ENCODE results near the gene EMC10.

EMC10 gene

DNA sequence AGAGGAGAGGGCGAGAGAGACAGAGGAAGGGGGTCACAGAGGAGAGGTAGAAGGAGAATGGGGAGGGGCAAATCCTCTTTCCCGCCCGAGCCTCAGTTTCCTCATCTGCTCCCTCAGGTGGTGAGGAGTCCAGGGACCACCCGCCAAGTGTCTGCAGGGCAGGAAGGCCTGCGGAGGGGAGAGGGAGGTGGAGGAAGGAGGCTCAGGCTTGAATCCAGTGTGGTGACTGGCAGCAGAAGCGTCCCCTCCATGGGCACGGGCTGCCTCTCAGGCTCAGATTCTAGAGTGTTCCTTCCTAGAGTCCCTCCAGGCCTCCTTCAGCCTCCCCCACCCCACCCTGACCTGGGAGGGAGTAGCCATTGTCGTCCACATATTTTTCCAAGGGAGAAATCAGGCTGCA lies 16.9 kb downstream of the EMC10 start:
- Histone ChIP-seq H3K36me3 (no peaks in the 10 kb centered on the region), H3K4me3 (ENCODE audit: low read depth in 1 of 2, low read length in 1 of 2) (no peak overlapping the region), H3K4me1 (ENCODE audit: control insufficient read depth in 1 of 2, insufficient read depth in 1 of 2, low read depth in 1 of 2, low read length in 1 of 2) (peaks cover 3 to 10% of the 10 kb centered on the region in 2 experiments), H3K27ac (no peak overlapping the region), H3K27me3 (no peaks in the 10 kb centered on the region), H3K9me3 (no peaks in the 10 kb centered on the region)
- TF ChIP-seq, protein P1, sequence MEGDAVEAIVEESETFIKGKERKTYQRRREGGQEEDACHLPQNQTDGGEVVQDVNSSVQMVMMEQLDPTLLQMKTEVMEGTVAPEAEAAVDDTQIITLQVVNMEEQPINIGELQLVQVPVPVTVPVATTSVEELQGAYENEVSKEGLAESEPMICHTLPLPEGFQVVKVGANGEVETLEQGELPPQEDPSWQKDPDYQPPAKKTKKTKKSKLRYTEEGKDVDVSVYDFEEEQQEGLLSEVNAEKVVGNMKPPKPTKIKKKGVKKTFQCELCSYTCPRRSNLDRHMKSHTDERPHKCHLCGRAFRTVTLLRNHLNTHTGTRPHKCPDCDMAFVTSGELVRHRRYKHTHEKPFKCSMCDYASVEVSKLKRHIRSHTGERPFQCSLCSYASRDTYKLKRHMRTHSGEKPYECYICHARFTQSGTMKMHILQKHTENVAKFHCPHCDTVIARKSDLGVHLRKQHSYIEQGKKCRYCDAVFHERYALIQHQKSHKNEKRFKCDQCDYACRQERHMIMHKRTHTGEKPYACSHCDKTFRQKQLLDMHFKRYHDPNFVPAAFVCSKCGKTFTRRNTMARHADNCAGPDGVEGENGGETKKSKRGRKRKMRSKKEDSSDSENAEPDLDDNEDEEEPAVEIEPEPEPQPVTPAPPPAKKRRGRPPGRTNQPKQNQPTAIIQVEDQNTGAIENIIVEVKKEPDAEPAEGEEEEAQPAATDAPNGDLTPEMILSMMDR (IDR thresholded peaks at IDR 0.05) = no peak

GRCh38 chr19:50494186-50495019 lies 18.1 kb downstream of the EMC10 start:
- Histone ChIP-seq H3K9me3 (no peaks in the 10 kb centered on the region), H3K27ac (no peak overlapping the region), H3K4me1 (ENCODE audit: control insufficient read depth in 1 of 2, insufficient read depth in 1 of 2, low read depth in 1 of 2, low read length in 1 of 2) (peaks cover 3 to 5% of the 10 kb centered on the region in 2 experiments), H3K4me3 (ENCODE audit: low read depth in 1 of 2, low read length in 1 of 2) (no peak overlapping the region), H3K27me3 (no peaks in the 10 kb centered on the region), H3K36me3 (no peaks in the 10 kb centered on the region)
- TF ChIP-seq, protein P1 (IDR thresholded peaks at IDR 0.05) = no peak

DNA sequence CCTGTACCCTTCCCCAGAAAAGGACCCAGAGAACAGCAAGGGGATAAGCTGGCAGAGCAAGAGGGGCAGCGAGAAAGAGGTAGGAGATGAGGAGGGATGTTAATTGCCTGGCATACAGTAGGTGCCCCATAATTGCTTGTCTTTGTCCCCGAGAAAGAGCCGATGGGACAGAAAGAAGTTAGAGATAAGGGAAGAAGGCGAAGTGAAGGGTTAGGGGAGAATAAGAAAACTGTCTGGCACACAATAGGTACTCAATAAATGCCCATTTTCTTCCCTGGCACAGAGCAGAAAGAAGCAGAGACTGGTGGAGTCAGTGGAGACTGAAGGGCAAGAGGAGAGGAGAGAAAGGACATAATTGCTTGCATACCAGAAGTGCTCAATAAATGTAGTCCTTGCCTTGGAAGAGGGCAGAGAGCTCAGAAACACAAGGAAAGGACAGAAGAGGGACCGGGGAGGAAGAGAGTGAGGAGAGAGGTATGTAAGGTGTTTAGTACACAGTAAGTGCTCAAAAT lies 18.8 kb downstream of the EMC10 start:
- H3K27me3 ChIP-seq = no peaks in the 10 kb centered on the region
- H3K27ac ChIP-seq = no peak overlapping the region

GRCh38 chr19:50496189-50497021 lies 20.1 kb downstream of the EMC10 start:
- H3K4me1 ChIP-seq (ENCODE audit: control insufficient read depth in 1 of 2, insufficient read depth in 1 of 2, low read depth in 1 of 2, low read length in 1 of 2) = peaks cover 3 to 5% of the 10 kb centered on the region in 2 experiments
- no peaks in the 10 kb centered on the region for H3K9me3 ChIP-seq
- TF ChIP-seq, protein P1 (IDR thresholded peaks at IDR 0.05) = no peak
- no peaks in the 10 kb centered on the region for H3K36me3 ChIP-seq
- H3K27ac ChIP-seq = no peak overlapping the region
- H3K4me3 ChIP-seq (ENCODE audit: low read depth in 1 of 2, low read length in 1 of 2) = no peak overlapping the region
- H3K27me3 ChIP-seq = no peaks in the 10 kb centered on the region

More for the DNA sequence above, 18.8 kb downstream of the EMC10 start:
- H3K4me3 ChIP-seq (ENCODE audit: low read depth in 1 of 2, low read length in 1 of 2) = no peak overlapping the region
- no peaks in the 10 kb centered on the region for H3K9me3 ChIP-seq
- peaks cover 3 to 5% of the 10 kb centered on the region in 2 experiments for H3K4me1 ChIP-seq (ENCODE audit: control insufficient read depth in 1 of 2, insufficient read depth in 1 of 2, low read depth in 1 of 2, low read length in 1 of 2)
- no peaks in the 10 kb centered on the region for H3K36me3 ChIP-seq
- TF ChIP-seq, protein P1 (IDR thresholded peaks at IDR 0.05) = no peak

- Histone ChIP-seq H3K4me3 (ENCODE audit: low read depth in 1 of 2, low read length in 1 of 2) (no peak overlapping the region), H3K27ac (no peak overlapping the region), H3K27me3 (no peaks in the 10 kb centered on the region)
These were observed 20.7 kb downstream of the EMC10 start for GRCh38 chr19:50497022-50497405.

More at GRCh38 chr19:50497022-50497405, 20.7 kb downstream of the EMC10 start:
- no peaks in the 10 kb centered on the region for H3K36me3 ChIP-seq
- H3K9me3 ChIP-seq = no peaks in the 10 kb centered on the region
- TF ChIP-seq, protein P1 (IDR thresholded peaks at IDR 0.05) = no peak
- H3K4me1 ChIP-seq (ENCODE audit: control insufficient read depth in 1 of 2, insufficient read depth in 1 of 2, low read depth in 1 of 2, low read length in 1 of 2) = peaks cover 3 to 5% of the 10 kb centered on the region in 2 experiments
